Choroid plexus epithelial cell (primary cell): ENCODE results near the gene KIAA1586.
A peak's percentile ranks its signal among the peaks of the same experiment; 100 is the strongest.
"Not testable (repeated sequence)": the region's sequence is repeated elsewhere in the genome, so short reads cannot be mapped to it uniquely, and the experiment has no call there.

ENCODE experiments used
- DNase-seq: peaks from one replicate; pipeline ENCODE4 v3.0.0-alpha.2; 2010; ENCODE audit warnings: low read depth
- H3K4me3 ChIP-seq: 2 replicates; pipeline ENCODE4 v1.5.1; 2011; ENCODE audit warnings: low read depth, mild to moderate bottlenecking, control low read depth, low read length, moderate library complexity
- TF ChIP-seq, protein P1 (sequence below): conservative IDR thresholded peaks from 2 replicates; pipeline ENCODE4 v1.5.1; 2011; ENCODE audit warnings: low read depth, mild to moderate bottlenecking, control low read depth, inconsistent platforms, low read length, moderate library complexity

The KIAA1586 gene

DNA sequence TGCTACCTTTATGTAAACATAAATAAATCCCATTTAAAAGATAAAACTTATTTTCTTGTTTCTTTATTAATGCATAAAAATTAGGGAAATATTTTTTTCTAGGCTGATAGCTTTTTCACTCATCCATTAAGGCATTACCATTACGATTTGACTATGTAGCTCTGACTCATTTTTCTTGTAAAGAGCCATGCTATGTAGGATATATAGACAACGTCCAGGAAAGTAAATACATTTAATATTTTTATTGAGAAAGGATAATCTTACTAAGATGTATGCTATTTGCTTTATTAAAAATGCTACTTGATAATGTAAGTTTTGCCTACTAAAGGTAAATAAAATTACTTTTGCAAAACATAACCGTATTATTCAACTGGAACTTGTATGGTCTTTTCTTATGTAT, 19.2 kb upstream of the KIAA1586 start:
- no peak for DNase-seq
- no peak overlapping the region for H3K4me3 ChIP-seq
- TF ChIP-seq, protein P1, sequence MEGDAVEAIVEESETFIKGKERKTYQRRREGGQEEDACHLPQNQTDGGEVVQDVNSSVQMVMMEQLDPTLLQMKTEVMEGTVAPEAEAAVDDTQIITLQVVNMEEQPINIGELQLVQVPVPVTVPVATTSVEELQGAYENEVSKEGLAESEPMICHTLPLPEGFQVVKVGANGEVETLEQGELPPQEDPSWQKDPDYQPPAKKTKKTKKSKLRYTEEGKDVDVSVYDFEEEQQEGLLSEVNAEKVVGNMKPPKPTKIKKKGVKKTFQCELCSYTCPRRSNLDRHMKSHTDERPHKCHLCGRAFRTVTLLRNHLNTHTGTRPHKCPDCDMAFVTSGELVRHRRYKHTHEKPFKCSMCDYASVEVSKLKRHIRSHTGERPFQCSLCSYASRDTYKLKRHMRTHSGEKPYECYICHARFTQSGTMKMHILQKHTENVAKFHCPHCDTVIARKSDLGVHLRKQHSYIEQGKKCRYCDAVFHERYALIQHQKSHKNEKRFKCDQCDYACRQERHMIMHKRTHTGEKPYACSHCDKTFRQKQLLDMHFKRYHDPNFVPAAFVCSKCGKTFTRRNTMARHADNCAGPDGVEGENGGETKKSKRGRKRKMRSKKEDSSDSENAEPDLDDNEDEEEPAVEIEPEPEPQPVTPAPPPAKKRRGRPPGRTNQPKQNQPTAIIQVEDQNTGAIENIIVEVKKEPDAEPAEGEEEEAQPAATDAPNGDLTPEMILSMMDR, result no peak

DNA sequence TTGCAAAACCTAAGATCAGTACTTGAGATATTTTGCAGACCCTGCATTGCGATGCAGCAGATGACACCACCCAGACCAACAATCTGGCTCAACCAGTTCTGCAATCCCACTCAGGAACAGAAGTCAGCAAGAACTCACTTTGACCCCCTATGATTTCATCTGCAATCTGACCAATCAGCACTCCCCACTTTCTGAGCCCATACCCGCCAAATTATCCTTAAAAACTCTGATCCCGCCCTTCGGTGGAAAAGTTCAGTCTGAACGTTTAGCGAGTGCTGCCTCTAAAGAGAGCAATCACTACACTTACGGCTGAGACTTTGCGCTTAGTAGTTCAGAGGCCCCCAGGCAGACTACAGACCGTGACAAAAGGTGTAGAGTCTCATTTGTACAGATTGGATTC, 17.3 kb upstream of the KIAA1586 start:
- no peak overlapping the region for H3K4me3 ChIP-seq
- DNase-seq, result no peak
- TF ChIP-seq, protein P1, result no peak

DNA sequence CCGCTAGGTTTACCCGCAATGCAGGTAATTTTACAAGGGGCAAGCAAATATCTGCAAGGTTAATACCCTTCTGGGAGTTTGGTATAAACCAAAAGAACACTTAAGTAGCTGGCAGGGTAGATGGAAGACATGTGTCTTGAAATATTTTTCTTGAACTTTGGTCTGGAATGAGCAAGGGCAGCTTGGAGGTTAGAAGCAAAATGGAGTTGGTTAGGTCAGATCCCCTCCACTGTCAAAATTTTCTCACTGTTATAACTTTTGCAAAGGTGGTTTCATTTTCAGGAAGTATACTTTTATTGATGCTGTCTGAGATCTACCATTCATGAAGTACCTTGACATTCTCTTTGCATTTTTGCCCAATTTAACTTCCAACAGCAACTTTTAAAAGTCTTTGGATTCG, 13.3 kb upstream of the KIAA1586 start:
- no peak for DNase-seq
- TF ChIP-seq, protein P1, result no peak
- H3K4me3 ChIP-seq, result no peak overlapping the region

DNA sequence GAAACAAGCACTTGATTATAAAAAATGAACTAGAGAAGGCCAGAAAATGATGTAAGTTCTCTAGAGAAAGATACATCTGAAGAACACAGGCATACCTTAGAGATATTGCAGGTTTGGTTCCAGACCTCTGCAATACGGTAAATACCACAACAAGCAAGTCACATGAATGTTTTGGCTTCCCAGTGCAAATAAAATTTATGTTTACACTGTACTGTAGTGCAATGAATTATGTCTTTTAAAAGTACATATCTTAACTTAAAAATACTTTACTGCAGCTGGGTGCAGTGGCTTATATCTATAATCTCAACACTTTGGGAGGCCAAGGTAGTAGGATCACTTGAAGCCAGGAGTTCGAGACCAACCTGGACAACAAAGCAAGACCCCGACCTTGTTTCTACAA, 10.9 kb upstream of the KIAA1586 start:
- no peak for DNase-seq
- H3K4me3 ChIP-seq, result no peak overlapping the region
- TF ChIP-seq, protein P1, result no peak

DNA sequence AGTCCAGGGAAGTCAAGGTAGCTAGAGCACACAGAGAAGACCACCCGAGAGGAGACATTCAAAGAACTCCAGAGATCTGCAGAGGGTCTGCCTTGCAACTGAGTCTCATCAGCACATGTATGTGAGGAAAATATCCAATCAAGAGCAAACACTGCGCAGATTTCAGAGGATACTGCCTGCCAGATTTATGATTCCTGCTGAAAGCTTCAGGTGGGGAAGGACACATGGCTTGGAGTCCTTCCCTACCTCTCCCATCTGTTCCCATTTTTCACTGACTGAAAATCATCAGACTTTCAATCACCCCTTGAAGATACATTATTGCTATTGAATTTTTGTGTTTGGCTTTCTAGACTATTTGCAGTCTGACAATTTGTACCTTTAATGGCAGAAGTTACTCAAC, 7.6 kb upstream of the KIAA1586 start:
- TF ChIP-seq, protein P1, result no peak
- H3K4me3 ChIP-seq, result no peak overlapping the region
- DNase-seq, result no peak

DNA sequence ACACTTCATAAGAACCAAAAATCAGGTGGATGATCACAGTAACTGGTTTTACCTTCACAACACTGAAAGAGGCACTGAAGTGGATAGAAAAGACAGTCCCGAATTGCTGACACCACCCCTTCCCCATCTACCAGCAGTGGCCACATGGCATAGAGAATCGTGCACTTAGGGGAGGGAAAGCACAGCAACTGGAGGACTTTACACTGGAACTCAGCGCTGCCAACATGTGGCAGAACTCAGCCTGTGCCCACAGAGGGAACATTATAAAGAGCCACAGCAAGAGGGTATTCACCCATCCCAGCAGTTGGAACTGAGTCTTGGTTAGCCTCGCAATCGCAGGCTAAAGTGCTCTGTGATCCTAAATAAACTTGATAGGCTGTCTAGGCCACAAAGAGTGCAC, 6.5 kb upstream of the KIAA1586 start:
- TF ChIP-seq, protein P1, result peak; percentile 23
- DNase-seq, result peak; percentile 11
- H3K4me3 ChIP-seq, result no peak overlapping the region

DNA sequence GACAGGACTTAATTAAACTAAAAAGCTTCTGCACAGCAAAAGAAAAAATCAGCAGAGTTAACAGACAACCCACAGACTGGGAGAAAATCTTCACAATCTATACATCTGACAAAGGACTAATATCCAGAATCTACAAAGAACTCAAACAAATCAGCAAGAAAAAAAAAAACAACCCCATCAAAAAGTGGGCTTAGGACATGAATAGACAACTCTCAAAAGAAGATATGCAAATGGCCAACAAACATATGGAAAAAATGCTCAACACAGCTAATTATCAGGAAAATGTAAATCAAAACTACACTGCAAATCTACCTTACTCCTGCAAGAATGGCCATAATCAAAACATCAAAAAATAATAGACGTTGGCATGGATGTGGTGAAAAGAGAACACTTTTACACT, 2.4 kb upstream of the KIAA1586 start:
- H3K4me3 ChIP-seq, DNase-seq: not testable (repeated sequence)

DNA sequence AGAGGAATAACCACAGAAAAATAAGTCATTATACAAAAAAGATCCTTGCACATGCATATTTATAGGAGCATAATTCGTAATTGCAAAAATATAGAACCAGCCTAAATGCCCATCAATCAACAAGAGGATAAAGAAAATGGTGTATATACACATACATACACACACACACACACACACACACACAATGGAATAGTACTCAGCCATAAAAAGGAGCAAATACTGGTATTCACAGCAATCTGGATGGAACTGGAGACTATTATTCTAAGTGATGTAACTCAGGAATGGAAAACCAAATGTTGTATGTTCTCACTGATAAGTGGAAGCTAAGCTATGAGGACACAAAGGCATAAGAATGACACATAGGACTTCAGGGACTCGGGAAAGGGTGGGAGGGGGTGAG, 1.9 kb upstream of the KIAA1586 start:
- TF ChIP-seq, protein P1, result no peak
- no peak overlapping the region for H3K4me3 ChIP-seq
- no peak for DNase-seq

DNA sequence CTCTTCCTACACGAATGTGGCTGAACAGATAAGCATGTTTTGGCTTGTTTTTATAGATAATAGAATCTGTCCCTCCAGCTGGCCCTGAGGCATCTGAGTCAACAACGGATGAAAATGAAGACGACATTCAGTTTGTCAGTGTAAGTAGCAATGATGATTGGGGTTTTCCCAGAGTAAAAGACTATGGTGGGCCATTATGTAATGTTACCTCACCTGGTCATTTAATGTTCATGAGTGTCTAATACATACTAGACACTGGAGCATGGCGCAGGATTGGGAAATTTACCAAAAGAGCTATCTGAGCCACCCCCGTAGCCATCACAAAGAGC, 728 bp downstream of the KIAA1586 start:
- H3K4me3 ChIP-seq, DNase-seq: not testable (repeated sequence)

DNA sequence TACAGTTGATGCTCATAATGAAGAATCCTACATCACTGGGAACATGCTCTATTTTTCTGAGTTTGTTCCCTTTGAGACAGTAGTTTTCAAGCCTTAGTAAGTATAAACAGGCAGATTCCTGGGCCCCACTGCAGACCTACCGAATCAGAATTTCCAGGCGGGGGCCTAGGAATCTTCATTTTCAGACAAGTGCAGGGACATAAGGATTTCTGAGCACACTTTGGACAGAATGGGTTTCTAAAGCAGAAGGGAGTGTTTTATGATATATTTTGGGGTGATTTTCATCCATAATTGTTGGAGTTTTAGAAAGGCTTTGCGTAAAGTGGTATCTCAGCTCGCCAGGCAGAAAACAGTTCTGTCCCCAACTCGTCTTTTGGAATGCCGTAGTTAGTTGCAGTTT, 1.4 kb downstream of the KIAA1586 start:
- DNase-seq, H3K4me3 ChIP-seq: not testable (repeated sequence)
